K562 (cell line): ENCODE results near the gene LPCAT2.

Experiments
- CUX1 ChIP-seq: fragments of 200-800 bp; sonication (Bioruptor generic); IDR thresholded peaks from 2 replicates; pipeline ENCODE4 v1.6.1; 2016; ENCODE audit warnings: missing genetic modification characterization, missing compliant biosample characterization
- EP300 ChIP-seq: IDR thresholded peaks from 2 replicates; pipeline ENCODE4 v1.6.1; 2012; ENCODE audit warnings: low read length, improper control_type of control experiment
- GTF2F1 ChIP-seq: IDR thresholded peaks from 2 replicates; pipeline ENCODE4 v1.6.1; 2011; ENCODE audit warnings: low read depth, low read length, improper control_type of control experiment
- IRF2 ChIP-seq: sonication (generic); formaldehyde crosslinking; IDR thresholded peaks from 2 replicates; pipeline ENCODE4 v1.8.1; 2022; ENCODE audit warnings: mild to moderate bottlenecking, missing genetic modification reagents
- RAD21 ChIP-seq, 2 experiments: fragments of 250-450 bp in 1 of 2; fragments of 450-650 bp in 1 of 2; sonication (Bioruptor Pico) in 1 of 2; formaldehyde crosslinking in 1 of 2; IDR thresholded peaks in 1 of 2; conservative IDR thresholded peaks in 1 of 2; 2 replicates each; pipeline versions ENCODE4 v1.4.0 to v1.8.0; 2020 to 2022; ENCODE audit warnings: mild to moderate bottlenecking in 2 of 2, moderate library complexity in 1 of 2
- SMAD3 ChIP-seq: fragments of 450-650 bp; formaldehyde crosslinking; conservative IDR thresholded peaks from 2 replicates; pipeline ENCODE4 v1.4.0; 2020; ENCODE audit warnings: mild to moderate bottlenecking
- ZNF3 ChIP-seq: fragments of 250-450 bp; sonication (Bioruptor Pico); IDR thresholded peaks from 2 replicates; pipeline ENCODE4 v1.5.0; 2021; ENCODE audit warnings: mild to moderate bottlenecking, moderate library complexity
- ZNF512 ChIP-seq: IDR thresholded peaks from 2 replicates; pipeline ENCODE4 v1.6.1; 2016; ENCODE audit warnings: missing genetic modification characterization, missing compliant biosample characterization
- ZNF561 ChIP-seq: fragments of 450-650 bp; formaldehyde crosslinking; conservative IDR thresholded peaks from 2 replicates; pipeline ENCODE4 v1.4.0; 2020; ENCODE audit warnings: mild to moderate bottlenecking, moderate library complexity
- ZNF583 ChIP-seq: fragments of 250-450 bp; sonication (Bioruptor Pico); IDR thresholded peaks from 2 replicates; pipeline ENCODE4 v1.4.0; 2020
- ZNF584 ChIP-seq: fragments of 200-800 bp; sonication (Bioruptor generic); IDR thresholded peaks from 2 replicates; pipeline ENCODE4 v1.6.1; 2016; ENCODE audit warnings: low read depth, mild to moderate bottlenecking, missing genetic modification characterization, missing compliant biosample characterization
- TF ChIP-seq, protein P1 (sequence below): sonication (generic); formaldehyde crosslinking; IDR thresholded peaks from 2 replicates; pipeline ENCODE4 v1.8.1; 2022; ENCODE audit warnings: missing genetic modification reagents
- TF ChIP-seq, protein P2 (sequence below): sonication (generic); formaldehyde crosslinking; IDR thresholded peaks from 2 replicates; pipeline ENCODE4 v1.8.0; 2022; ENCODE audit warnings: mild to moderate bottlenecking, missing genetic modification reagents

DNA sequence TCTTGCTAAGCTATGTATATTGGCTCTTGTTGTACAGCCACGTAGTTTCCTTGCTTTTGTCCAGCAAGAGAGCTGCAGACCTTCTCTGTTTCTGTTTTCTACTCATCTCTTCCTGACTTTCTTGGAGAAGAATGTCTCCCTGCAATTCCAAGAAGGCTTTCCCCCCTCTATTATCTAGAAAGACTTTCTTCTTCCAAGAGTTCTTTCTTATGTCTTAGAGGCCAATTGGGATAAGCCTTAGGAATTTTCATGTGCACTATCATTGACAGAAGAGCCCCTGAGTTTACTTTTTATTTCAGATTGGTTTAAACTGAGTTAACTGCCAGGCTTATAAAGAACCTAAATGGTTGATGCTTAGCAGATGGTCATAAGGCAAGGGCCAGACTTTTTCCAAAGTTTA, 66.6 kb downstream of the LPCAT2 start:
- TF ChIP-seq ZNF583 (CRISPR knock-in tag) (no peak), IRF2 (CRISPR knock-in tag) (no peak), ZNF512 (tag) (no peak), ZNF561 (no peak), RAD21 (CRISPR knock-in tag; conservative IDR thresholded peaks at IDR 0.05 in 1 of 2, IDR thresholded peaks at IDR 0.05 in 1 of 2) (no peak), EP300 (no peak), CUX1 (no peak), GTF2F1 (no peak), ZNF584 (CRISPR knock-in tag) (no peak), ZNF3 (CRISPR knock-in tag) (no peak), SMAD3 (CRISPR knock-in tag) (no peak)
- TF ChIP-seq, protein P1, sequence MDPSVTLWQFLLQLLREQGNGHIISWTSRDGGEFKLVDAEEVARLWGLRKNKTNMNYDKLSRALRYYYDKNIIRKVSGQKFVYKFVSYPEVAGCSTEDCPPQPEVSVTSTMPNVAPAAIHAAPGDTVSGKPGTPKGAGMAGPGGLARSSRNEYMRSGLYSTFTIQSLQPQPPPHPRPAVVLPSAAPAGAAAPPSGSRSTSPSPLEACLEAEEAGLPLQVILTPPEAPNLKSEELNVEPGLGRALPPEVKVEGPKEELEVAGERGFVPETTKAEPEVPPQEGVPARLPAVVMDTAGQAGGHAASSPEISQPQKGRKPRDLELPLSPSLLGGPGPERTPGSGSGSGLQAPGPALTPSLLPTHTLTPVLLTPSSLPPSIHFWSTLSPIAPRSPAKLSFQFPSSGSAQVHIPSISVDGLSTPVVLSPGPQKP, result no peak
- TF ChIP-seq, protein P2, sequence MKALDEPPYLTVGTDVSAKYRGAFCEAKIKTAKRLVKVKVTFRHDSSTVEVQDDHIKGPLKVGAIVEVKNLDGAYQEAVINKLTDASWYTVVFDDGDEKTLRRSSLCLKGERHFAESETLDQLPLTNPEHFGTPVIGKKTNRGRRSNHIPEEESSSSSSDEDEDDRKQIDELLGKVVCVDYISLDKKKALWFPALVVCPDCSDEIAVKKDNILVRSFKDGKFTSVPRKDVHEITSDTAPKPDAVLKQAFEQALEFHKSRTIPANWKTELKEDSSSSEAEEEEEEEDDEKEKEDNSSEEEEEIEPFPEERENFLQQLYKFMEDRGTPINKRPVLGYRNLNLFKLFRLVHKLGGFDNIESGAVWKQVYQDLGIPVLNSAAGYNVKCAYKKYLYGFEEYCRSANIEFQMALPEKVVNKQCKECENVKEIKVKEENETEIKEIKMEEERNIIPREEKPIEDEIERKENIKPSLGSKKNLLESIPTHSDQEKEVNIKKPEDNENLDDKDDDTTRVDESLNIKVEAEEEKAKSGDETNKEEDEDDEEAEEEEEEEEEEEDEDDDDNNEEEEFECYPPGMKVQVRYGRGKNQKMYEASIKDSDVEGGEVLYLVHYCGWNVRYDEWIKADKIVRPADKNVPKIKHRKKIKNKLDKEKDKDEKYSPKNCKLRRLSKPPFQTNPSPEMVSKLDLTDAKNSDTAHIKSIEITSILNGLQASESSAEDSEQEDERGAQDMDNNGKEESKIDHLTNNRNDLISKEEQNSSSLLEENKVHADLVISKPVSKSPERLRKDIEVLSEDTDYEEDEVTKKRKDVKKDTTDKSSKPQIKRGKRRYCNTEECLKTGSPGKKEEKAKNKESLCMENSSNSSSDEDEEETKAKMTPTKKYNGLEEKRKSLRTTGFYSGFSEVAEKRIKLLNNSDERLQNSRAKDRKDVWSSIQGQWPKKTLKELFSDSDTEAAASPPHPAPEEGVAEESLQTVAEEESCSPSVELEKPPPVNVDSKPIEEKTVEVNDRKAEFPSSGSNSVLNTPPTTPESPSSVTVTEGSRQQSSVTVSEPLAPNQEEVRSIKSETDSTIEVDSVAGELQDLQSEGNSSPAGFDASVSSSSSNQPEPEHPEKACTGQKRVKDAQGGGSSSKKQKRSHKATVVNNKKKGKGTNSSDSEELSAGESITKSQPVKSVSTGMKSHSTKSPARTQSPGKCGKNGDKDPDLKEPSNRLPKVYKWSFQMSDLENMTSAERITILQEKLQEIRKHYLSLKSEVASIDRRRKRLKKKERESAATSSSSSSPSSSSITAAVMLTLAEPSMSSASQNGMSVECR, result no peak
